Esophagus mucosa (tissue), 1 donor: Measurements from ENCODE around the gene KLRG1. TPM values are rescaled to one million over a fixed set of nuclear protein-coding genes. Genes with fewer than 3 reads are reported as not detected.
A peak's percentile ranks its signal among the peaks of the same experiment; 100 is the strongest.

Experiments used
- ATAC-seq: fragments of 200-7000 bp; cut with Tn5 transposase; one replicate; pipeline ENCODE4 v1.9.1; 2020
- total RNA-seq: library from RNA; stranded (reverse); gene quantifications from one replicate; pipeline ENCODE4 v1.2.4, GENCODE V29; 2023
- donor health status: DM: yes; HTN: yes; CAD: no.

The KLRG1 gene
- total RNA-seq, 1 donor from 2014 or later, result 0.48 TPM

DNA sequence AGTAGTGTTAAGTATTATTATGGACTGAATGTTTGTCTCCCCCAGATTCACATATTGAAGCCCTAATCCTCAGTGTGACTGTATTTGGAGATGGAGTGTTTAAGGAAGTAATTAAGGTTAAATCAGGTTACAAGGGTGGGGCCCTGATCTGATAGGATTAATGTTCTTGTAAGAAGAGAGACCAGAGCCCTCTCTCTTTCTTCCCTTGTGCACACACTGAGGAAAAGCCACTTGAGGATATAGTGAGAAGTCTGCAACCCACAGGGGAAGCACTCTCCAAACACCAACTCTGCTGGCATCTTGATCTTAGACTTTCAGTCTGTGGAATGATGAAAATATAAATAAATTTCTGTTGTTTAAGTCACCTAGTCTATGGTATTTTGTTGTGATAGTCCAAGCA, 2.2 kb upstream of the KLRG1 start:
- ATAC-seq, result no peak

- ATAC-seq, result peak; percentile 23
These were observed 1.7 kb upstream of the KLRG1 start for GRCh38 chr12:8987685-8988084.

GRCh38 chr12:8991371-8992345, 2.3 kb downstream of the KLRG1 start:
- ATAC-seq, result no peak

DNA sequence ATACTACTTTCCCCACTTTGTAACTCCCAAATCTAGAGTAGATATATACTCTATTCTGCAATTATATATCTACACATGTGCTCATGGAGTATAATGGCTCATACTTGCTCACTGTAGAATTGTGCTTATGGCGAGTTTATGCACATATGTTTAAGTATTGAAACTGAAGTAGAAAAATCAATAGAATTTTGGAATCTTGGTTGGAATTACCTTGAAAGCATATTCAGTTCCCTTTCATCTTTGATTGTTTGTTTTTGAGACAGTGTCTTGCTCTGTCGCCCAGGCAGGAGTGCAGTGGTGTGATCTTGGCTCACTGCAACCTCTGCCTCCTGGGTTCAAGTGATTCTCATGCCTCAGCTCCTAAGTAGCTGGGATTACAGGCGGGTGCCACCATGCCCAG, 4.5 kb downstream of the KLRG1 start:
- ATAC-seq, result no peak

DNA sequence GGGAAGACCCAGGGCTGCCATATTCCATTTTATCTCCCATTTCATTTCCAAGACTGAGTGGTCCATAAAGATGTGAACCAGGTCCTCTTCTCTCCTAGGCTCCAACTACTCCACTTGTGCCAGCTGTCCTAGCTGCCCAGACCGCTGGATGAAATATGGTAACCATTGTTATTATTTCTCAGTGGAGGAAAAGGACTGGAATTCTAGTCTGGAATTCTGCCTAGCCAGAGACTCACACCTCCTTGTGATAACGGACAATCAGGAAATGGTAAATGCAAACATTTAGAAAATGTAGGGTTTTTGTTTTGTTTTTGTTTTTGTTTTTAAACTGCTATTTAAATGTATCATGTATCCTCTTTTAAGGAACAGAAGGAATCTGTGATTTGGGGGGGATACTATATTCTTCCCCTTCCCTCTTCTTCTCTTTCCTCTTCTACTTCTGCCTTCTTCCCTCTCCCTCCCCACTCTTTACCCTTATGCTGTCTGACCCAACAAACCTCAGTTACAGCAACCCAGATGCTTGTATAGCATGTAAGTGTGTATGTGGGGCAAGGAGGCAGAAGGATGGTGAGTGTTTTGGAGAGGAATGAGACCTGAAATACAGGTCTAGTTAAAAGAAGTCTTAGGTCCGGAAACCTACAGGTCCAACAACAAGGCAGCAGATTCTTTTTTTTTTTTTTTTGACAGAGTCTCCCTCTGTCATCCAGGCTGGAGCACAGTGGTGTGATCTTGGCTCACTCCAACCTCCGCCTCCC, 5.9 kb downstream of the KLRG1 start:
- no peak for ATAC-seq

- ATAC-seq, result no peak
These were observed 7.5 kb downstream of the KLRG1 start for GRCh38 chr12:8996682-8997405.

GRCh38 chr12:9001233-9001632, 11.9 kb downstream of the KLRG1 start:
- no peak for ATAC-seq

DNA sequence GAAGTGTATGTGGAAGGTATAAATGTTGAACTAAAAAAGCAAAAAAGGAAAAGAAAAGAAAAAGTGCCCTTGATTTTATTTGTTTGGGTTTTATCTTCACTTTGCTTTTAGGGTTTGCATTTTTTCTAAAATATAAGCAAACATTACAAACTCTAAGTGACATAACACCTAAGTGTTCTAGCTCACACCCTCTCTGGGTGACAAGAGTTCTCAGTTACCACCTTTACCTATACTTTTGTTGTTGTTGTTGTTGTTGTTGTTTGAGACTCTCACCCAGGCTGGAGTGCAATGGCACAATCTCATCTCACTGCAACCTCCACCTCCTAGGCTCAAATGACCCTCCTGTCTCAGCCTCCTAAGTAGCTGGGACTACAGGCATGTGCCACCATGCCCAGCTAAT, 13.0 kb downstream of the KLRG1 start:
- ATAC-seq, result no peak

DNA sequence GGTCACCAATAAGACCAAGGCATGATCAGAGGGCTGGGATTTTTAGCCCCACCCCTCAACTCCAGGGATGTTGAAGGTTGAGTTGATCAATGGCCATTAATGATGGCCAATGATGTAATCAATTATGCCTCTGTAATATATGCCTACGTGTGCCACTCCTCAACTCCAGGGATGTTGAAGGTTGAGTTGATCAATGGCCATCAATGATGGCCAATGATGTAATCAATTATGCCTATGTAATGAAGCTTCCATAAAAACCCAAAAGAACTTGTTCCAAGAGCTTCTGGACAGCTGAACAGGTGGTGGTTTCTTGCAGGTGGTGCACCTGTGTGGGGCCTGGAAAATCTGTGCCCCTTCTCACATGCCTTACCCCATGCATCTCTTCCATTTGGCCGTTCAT, 33.2 kb downstream of the KLRG1 start:
- no peak for ATAC-seq

DNA sequence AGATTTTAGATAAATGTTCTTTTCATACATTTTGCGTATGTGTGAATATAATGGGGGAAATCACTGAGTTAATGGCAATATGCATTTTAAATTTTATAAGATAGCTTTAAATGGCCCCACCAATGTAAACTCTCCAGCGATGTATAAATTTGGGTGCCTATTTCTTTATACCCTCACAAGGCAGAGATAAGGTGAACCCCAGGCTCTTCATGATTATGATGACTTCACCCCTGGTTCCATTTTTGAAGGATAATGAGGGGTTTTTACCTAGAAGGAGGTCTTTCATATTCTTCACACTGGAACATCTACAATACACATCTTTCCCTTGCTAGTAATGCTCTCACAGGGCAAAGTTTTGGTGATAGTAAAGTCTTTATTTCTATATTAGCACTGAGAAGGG, 35.2 kb downstream of the KLRG1 start:
- ATAC-seq, result no peak

GRCh38 chr12:9027161-9028059, 38.1 kb downstream of the KLRG1 start:
- ATAC-seq, result no peak

- no peak for ATAC-seq
These were observed 41.4 kb downstream of the KLRG1 start for GRCh38 chr12:9030776-9031175.

GRCh38 chr12:9032202-9032964, 43.0 kb downstream of the KLRG1 start:
- ATAC-seq, result peak; percentile 36

DNA sequence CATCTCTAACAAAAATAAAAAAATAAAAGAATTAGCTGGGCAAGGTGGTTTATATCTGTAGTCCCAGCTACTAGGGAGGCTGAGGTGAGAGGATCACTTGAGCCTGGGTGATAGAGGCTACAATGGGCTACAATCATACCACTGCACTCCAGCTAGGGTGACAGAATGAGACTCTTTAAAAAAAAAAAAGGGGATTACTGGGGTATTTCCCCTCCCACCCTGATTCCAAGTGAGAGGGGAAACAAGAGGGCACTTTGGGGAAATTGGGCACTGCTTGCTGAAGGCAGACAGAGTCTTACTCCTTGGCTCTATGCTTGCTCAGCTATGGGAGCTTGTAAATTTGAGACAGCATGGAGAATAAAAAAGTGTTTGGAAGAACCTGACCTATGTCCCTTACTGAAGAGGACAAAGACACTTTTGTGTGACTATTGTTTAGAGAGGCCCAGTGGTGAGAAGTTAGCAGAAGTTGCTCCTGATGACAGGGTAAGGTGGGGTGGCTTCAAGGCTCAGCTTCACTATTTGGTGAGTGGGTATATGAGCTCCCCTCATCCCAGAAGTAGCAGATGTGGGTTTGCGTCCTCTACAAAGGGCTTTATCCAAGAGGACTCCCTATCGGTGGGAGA, 44.0 kb downstream of the KLRG1 start:
- ATAC-seq, result no peak

- ATAC-seq, result no peak
These were observed 44.7 kb downstream of the KLRG1 start for GRCh38 chr12:9034095-9034494.

DNA sequence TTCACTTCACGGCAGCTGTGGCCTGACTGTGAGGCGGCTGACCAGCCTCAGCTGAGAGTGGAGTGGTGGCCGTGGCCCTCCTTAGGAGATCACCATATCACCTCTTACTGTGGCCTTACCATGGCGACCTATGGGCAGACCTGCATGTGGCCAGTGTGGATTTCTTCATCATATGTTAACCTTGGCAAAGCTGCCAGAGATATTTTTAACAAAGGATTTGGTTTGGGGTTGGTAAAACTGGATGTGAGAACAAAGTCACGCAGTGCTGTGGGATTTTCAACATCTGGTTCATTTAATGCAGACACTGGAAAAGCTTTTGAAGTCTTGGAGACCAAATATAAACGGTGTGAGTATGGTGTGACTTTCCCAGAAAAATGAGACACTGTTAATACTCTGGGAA, 46.9 kb downstream of the KLRG1 start:
- ATAC-seq, result no peak

- no peak for ATAC-seq
These were observed 48.1 kb downstream of the KLRG1 start for GRCh38 chr12:9037431-9037830.

DNA sequence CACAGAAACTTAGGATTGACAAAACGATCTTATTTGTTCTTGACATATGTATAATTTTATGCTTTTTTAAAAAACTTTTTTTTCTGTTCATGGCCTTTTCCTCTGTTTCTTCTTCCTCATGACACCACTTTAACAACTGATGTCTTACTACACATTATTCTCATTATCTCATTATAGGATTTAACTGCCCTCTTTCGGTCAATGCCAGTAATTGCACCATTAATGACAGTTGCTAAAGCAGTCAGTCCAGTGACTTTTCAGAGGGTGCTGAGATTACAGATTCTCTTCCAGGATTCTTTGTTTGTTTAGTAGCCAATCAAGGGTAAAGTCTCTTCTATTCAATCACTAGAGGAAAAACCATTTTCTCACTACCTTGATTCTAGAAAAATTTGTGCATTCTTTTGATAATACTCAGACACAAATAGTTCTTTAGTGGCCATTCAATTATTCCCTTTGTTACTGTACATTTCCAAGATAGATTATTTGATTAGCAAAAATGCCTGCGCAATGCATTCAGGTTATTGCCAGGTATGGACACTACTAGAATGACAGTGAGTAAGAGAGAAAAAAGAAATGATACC, 50.1 kb downstream of the KLRG1 start:
- peak; percentile 74 for ATAC-seq

DNA sequence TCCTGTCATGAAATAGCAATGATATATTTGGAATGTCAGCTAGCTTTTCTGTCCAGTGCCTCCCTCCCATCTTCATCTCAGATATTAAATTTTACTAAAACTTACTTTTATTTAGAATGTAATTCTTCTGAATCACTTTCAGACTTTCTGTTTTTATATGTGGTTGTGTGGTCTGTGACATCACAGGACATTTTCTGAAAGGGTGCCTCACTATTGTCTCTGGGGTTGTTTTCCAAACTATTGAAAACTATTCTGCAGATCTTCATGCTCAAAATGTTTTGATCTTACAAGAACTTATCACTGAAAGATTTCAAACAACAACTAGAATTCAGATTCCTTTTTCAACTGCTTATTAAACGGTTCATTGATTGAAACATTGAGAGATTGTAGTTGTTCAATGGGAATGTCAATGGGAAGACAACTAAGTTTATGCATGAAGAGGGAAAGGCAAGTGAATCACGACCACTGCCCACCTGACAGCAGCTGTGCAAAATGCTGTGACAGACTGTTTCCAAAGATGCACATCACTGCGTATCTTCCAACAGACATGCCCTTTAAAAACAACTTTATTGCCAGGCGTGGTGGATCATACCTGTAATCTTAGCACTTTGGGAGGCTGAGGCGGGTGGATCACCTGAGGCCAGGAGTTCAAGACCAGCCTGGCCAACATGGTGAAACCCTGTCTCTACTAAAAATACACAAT, 51.3 kb downstream of the KLRG1 start:
- no peak for ATAC-seq

DNA sequence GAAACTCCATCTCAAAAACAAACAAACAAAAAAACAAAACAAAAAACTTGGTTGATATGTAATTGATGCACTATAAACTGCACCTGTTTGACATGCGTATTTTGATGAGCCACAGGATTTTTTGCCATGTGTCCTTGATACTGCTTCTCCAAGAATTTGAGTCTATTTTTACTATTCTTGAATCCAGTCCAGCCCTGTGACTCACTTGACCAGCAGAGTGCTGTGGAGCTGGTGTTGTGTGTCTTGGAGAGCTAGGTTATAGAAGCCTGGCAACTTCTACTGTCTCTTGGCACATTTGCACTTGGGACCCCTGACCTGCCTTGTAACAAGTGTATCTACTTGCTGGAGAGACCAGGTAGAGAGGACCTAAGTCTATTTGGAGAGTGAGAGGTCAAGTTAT, 52.0 kb downstream of the KLRG1 start:
- ATAC-seq, result no peak
